ENCODE results near the gene IPMK. TPM values are rescaled to one million over a fixed set of nuclear protein-coding genes. Genes with fewer than 3 reads are reported as not detected.

IPMK gene
- total RNA-seq, 1 experiment from 2014 or later: 11.1 TPM

DNA sequence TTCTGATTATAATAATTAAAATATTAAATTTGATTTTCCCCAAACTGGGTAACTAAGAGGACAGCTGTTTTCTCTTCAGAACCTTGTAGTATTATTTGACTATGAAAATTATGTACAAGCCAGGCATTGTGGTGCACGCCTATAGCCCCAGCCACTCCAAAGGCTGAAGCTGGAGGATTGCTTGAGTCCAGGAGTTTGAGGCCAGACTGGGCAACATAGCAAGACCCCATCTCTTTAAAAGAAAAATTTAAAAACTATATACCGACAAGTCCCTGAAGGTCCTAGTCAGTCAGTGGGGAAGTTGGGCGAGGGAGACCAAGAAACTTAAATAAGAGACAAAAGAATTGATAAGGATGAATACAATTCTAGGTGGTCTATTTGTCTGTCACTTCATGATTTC lies 40.0 kb upstream of the IPMK start:
- no peak for DNase-seq
- H3K4me1 ChIP-seq (replicated peaks; ENCODE audit: insufficient read depth): peaks cover 6% of the 10 kb centered on the region; the same call in 1 of the 2 replicates
- H3K9me2 ChIP-seq (ENCODE audit: insufficient read depth): no peaks in the 10 kb centered on the region
- BruUV-seq (replicated peaks): no TSS peak
- no peaks in the 10 kb centered on the region for H3K79me2 ChIP-seq (ENCODE audit: low read depth)
- ChIA-PET POLR2A (ENCODE audit: unreplicated experiment) (no interaction called here), CTCF (no interaction called here)
- no peaks in the 10 kb centered on the region for H3K27me3 ChIP-seq (ENCODE audit: insufficient read depth, low read depth)
- intact Hi-C loops (cut with micrococcal nuclease; ENCODE audit: unreplicated experiment): no loop called here
- H3K27ac ChIP-seq: no peak overlapping the region
- TF ChIP-seq, protein P1, sequence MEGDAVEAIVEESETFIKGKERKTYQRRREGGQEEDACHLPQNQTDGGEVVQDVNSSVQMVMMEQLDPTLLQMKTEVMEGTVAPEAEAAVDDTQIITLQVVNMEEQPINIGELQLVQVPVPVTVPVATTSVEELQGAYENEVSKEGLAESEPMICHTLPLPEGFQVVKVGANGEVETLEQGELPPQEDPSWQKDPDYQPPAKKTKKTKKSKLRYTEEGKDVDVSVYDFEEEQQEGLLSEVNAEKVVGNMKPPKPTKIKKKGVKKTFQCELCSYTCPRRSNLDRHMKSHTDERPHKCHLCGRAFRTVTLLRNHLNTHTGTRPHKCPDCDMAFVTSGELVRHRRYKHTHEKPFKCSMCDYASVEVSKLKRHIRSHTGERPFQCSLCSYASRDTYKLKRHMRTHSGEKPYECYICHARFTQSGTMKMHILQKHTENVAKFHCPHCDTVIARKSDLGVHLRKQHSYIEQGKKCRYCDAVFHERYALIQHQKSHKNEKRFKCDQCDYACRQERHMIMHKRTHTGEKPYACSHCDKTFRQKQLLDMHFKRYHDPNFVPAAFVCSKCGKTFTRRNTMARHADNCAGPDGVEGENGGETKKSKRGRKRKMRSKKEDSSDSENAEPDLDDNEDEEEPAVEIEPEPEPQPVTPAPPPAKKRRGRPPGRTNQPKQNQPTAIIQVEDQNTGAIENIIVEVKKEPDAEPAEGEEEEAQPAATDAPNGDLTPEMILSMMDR (conservative IDR thresholded peaks at IDR 0.05): no peak
- no peak for TF ChIP-seq EZH2 (IDR thresholded peaks at IDR 0.05; ENCODE audit: low read depth)
- no peak overlapping the region for H3K4me3 ChIP-seq
- H4K20me1 ChIP-seq (ENCODE audit: insufficient read depth): no peaks in the 10 kb centered on the region
- no peaks in the 10 kb centered on the region for H3K36me3 ChIP-seq (ENCODE audit: low read depth)
- no peak overlapping the region for H2AFZ ChIP-seq
- H3F3A ChIP-seq (ENCODE audit: insufficient read depth, low read depth): no peaks in the 10 kb centered on the region
- H3K9me3 ChIP-seq (ENCODE audit: insufficient read depth, low read depth): no peaks in the 10 kb centered on the region
- no peak overlapping the region for H3K4me2 ChIP-seq

DNA sequence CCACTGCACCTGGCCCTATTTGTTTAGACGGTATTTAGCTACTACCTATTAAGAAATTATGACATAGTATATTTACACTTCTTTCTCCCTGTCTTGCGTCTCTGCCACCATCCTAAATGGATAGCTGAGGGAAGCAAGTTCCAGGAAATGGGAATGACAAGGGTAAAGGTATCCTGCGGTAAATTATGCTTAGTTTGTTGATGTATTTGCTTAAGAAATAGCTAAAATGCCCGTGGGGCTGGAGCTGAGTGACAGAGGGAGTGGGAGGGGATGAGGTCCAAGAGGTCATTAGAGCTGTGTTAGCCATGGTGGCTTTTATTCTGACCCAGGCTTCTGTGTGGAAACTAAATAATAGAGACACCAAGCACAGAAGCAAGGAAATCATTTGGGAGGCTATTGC lies 38.1 kb upstream of the IPMK start:
- Histone ChIP-seq H3K79me2 (ENCODE audit: low read depth) (no peaks in the 10 kb centered on the region), H3K4me2 (no peak overlapping the region), H3K9me3 (ENCODE audit: insufficient read depth, low read depth) (no peaks in the 10 kb centered on the region), H3K4me1 (replicated peaks; ENCODE audit: insufficient read depth) (peaks cover 6% of the 10 kb centered on the region; the same call in 1 of the 2 replicates), H3K27ac (no peak overlapping the region), H2AFZ (no peak overlapping the region), H3K9me2 (ENCODE audit: insufficient read depth) (no peaks in the 10 kb centered on the region), H3K27me3 (ENCODE audit: insufficient read depth, low read depth) (no peaks in the 10 kb centered on the region), H3F3A (ENCODE audit: insufficient read depth, low read depth) (no peaks in the 10 kb centered on the region), H3K4me3 (no peak overlapping the region), H3K36me3 (ENCODE audit: low read depth) (no peaks in the 10 kb centered on the region), H4K20me1 (ENCODE audit: insufficient read depth) (no peaks in the 10 kb centered on the region)
- TF ChIP-seq, protein P1 (conservative IDR thresholded peaks at IDR 0.05): no peak
- TF ChIP-seq EZH2 (IDR thresholded peaks at IDR 0.05; ENCODE audit: low read depth): no peak
- intact Hi-C loops (cut with micrococcal nuclease; ENCODE audit: unreplicated experiment): no loop called here
- DNase-seq: no peak
- BruUV-seq (replicated peaks): no TSS peak
- CTCF ChIA-PET: interaction anchor here (0.6 kb wide), 1 partner anchor 109 kb away, joined by 4 read pairs; no protein-coding TSS in a partner anchor
- POLR2A ChIA-PET (ENCODE audit: unreplicated experiment): interaction anchor here (0.5 kb wide), 1 partner anchor 37 kb away, joined by 3 read pairs; no protein-coding TSS in a partner anchor

DNA sequence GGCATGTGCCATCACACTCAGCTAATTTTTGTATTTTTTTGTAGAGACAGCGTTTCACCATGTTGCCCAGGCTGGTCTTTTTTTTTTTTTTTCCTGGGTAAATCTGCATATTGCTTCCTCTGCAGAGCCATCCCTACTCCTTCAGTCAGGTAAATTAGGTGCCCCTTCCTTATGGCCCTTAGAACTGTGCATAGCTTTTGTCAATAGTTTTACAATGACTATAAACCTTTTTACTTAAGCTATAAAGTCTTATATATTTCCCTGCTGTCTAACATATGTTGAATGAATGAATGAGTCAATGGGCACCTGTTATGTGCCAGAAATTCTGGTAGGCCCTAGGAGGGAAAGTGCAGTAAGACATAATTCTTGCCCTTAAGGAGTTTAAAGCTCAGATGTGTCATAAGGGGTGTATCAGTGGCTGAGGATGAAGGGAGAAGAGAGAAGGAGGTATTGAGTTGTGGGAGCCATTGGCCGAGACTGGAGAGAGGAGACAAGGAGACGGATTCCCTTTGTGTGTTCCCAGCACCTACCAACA lies 36.5 kb upstream of the IPMK start:
- DNase-seq: no peak
- H3F3A ChIP-seq (ENCODE audit: insufficient read depth, low read depth): no peaks in the 10 kb centered on the region; the same call in 1 of the 2 replicates
- H4K20me1 ChIP-seq (ENCODE audit: insufficient read depth): no peaks in the 10 kb centered on the region
- H3K4me1 ChIP-seq (replicated peaks; ENCODE audit: insufficient read depth): peaks cover 6% of the 10 kb centered on the region; the same call in 1 of the 2 replicates
- no peaks in the 10 kb centered on the region for H3K27me3 ChIP-seq (ENCODE audit: insufficient read depth, low read depth)
- no peak overlapping the region for H3K4me2 ChIP-seq
- ChIA-PET POLR2A (ENCODE audit: unreplicated experiment) (interaction anchor here (0.7 kb wide), 1 partner anchor 66 kb away, joined by 4 read pairs; no protein-coding TSS in a partner anchor), CTCF (no interaction called here)
- H3K36me3 ChIP-seq (ENCODE audit: low read depth): no peaks in the 10 kb centered on the region
- H3K27ac ChIP-seq: no peak overlapping the region
- H3K9me3 ChIP-seq (ENCODE audit: insufficient read depth, low read depth): no peaks in the 10 kb centered on the region
- BruUV-seq (replicated peaks): no TSS peak
- H2AFZ ChIP-seq: no peak overlapping the region
- TF ChIP-seq, protein P1 (conservative IDR thresholded peaks at IDR 0.05): no peak
- no peak for TF ChIP-seq EZH2 (IDR thresholded peaks at IDR 0.05; ENCODE audit: low read depth)
- intact Hi-C loops (cut with micrococcal nuclease; ENCODE audit: unreplicated experiment): no loop called here
- no peaks in the 10 kb centered on the region for H3K9me2 ChIP-seq (ENCODE audit: insufficient read depth)
- H3K4me3 ChIP-seq: no peak overlapping the region
- H3K79me2 ChIP-seq (ENCODE audit: low read depth): no peaks in the 10 kb centered on the region
